ENCODE measurements around the gene MPP2.

DNA sequence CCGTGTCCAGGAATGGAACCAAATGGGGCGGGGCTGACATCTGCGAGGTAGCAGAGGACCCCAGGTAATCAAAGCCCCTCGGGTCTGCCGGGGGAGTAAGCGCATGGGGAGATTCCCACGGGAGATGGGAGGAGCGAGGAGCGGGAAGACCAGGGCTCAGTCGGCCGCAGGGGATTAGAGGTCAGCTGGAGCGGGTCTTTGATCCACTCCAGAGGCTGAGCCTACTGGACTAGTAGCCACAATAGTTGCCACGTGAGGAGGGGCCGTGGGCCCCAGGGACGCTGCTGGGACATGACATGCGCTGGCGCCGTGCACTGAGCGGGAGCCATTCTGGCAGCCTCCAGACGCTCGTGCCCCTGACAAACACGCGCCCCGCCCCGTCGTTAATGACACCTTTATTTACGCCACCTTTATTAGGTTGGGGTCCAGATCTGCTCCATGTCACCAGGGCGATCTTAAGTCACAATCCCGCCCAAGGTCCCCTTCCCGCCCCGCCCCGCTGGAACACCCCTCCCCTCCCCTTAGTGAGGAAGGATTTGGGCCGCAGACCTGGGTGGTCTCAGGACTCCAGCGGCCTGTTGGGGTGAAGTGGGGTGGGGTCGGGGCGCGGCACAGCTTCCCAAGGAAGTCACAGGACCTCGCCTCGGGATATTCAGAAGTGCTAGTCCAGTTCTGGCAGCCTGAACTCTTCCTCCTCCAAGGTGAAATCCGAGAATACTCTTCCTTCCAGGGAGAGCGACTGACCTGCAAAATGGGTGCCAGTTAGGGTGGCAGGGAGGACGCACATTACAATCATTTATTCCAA lies 19.9 kb upstream of the MPP2 start:
- TF ChIP-seq, protein P1, sequence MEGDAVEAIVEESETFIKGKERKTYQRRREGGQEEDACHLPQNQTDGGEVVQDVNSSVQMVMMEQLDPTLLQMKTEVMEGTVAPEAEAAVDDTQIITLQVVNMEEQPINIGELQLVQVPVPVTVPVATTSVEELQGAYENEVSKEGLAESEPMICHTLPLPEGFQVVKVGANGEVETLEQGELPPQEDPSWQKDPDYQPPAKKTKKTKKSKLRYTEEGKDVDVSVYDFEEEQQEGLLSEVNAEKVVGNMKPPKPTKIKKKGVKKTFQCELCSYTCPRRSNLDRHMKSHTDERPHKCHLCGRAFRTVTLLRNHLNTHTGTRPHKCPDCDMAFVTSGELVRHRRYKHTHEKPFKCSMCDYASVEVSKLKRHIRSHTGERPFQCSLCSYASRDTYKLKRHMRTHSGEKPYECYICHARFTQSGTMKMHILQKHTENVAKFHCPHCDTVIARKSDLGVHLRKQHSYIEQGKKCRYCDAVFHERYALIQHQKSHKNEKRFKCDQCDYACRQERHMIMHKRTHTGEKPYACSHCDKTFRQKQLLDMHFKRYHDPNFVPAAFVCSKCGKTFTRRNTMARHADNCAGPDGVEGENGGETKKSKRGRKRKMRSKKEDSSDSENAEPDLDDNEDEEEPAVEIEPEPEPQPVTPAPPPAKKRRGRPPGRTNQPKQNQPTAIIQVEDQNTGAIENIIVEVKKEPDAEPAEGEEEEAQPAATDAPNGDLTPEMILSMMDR (conservative IDR thresholded peaks at IDR 0.05 in 1 of 2, IDR thresholded peaks at IDR 0.05 in 1 of 2; ENCODE audit: extremely low read depth in 1 of 2, insufficient read depth in 1 of 2, low read depth in 1 of 2, low read length in 2 of 2) = no peak
- TF ChIP-seq EZH2 (IDR thresholded peaks at IDR 0.05; ENCODE audit: borderline replicate concordance, low read length) = peak; percentile 80

All from mammary epithelial cell (primary cell).